Cerebellar cortex (tissue), 1 donor: ENCODE measurements around the gene ANGPTL4.
"Not testable (repeated sequence)": the region's sequence is repeated elsewhere in the genome, so short reads cannot be mapped to it uniquely, and the experiment has no call there.

Experiments used
- DNase-seq: peaks from one replicate; pipeline ENCODE4 v3.0.0-alpha.2; 2015; ENCODE audit warnings: low spot score

Gene ANGPTL4

DNA sequence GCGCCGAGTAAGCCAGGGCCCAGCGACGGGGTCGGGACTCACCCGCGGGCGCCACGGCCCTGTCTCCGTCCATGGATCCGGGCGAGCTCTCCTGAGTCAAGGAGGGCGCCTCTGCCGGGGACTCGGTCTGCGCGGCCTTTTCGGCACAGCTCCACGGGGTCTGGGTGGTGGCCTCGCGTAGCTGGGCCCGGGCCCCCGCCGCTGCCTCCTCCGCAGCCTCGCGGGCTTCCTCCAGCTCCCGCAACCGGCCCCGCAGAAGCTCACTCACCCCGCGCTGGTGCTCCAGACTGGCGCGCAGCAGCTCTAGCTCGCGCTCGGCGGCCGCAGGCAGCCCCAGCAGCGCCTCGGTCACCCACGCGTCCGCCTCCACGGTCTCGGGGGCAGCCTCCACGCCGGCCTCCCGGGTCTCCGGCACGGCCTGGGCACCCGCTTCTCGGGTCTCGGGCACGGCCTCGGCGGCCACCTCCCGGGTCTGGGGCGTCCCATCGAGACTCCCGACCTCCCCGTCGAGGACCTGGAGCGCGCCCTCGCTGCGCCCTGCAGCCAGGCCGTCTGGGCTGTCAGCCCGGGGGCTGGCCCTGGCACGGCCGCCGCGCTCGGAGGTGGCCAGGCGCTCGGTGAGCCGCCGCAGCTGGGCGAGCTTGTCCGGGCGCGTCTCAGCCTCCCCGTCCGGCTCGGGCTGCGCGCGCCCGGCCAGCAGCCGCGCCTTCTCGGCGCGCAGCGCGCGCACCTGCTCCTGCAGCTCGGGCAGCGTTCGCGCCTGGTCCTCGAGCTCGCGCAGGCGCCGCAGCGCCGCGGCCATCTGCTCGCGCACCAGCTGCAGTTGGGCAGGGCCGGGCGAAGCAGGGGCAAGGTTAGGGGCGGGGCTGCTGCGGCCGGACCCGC, 29.3 kb upstream of the ANGPTL4 start:
- DNase-seq: no peak

- DNase-seq: no peak
Measured at GRCh38 chr19:8335343-8336071, 28.4 kb upstream of the ANGPTL4 start.

GRCh38 chr19:8336072-8336569, 27.8 kb upstream of the ANGPTL4 start:
- DNase-seq: no peak

DNA sequence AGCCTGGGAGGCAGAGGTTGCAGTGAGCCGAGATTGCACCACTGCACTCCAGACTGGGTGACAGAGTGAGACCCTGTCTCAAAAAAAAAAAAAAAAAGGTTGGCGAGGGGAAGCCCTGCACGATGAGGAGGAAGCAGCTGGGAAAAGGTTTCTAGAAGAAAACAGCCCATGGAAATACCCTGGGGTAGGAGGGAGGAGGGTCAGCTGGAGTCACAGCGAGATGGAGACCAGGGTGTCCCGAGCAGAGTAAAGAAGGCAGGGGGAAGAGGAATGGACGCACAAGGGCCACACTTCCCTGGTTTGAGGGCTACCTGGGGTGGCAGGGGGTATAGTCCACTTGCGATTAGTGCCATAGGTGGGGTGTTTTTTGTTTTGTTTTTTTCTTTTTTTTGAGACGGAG, 27.3 kb upstream of the ANGPTL4 start:
- DNase-seq: no peak

- no peak for DNase-seq
Measured at GRCh38 chr19:8337728-8338127, 26.2 kb upstream of the ANGPTL4 start.

DNA sequence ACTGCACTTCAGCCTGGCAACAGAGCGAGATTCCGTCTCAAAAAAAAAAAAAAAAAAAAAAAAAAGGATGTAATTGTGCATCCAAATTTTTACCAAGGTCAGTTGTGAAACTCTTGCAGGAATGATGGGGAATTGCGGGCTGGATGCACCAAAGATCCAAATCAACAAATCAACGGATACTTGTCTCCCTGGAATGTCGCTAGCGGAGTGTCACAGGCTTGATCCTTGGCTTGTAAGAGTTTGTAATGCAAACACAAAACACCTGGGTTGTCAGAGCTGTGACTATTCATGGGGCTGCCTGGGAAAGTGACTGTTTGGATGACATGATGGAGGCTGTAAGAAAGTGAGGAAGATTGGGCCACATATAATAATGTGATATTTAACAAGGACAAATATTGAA, 25.1 kb upstream of the ANGPTL4 start:
- DNase-seq: no peak

DNA sequence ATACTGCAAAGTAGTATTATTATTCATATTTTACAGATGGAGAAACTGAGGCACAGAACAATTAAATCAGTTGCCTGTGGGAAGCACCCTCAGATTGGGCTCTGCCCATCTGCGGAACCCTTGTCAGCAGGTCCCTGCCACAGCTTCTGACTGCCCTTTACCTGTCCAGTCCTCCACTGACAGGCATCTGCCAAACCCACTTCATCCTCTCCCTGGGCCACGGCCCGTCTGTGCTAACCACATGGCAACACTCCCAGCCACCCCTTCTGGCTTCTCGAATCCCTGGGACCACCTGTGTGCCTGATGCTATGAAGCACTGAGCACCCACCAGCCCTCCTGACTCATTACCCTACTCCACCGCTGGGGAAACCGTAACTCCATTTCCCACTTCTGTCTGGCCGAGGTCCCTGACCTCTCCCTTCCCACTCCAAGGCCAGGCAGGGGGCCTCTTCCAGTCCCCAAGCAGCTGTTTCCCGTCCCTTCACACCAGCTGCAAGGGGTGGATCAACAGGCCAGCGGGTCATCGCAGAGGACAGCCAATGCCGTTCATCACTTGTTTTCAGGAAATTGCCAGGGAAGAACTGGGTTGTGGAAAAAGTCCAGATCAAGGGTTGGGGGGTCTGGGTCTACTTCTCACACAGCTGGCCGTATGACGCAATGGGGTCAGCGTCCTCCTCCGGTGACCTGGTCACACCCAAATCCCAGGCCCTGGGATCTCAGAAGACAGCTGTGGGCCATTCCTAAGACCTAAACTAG, 23.4 kb upstream of the ANGPTL4 start:
- no peak for DNase-seq

GRCh38 chr19:8341504-8341903, 22.5 kb upstream of the ANGPTL4 start:
- DNase-seq: not testable (repeated sequence)

GRCh38 chr19:8342316-8342683, 21.7 kb upstream of the ANGPTL4 start:
- DNase-seq: no peak

DNA sequence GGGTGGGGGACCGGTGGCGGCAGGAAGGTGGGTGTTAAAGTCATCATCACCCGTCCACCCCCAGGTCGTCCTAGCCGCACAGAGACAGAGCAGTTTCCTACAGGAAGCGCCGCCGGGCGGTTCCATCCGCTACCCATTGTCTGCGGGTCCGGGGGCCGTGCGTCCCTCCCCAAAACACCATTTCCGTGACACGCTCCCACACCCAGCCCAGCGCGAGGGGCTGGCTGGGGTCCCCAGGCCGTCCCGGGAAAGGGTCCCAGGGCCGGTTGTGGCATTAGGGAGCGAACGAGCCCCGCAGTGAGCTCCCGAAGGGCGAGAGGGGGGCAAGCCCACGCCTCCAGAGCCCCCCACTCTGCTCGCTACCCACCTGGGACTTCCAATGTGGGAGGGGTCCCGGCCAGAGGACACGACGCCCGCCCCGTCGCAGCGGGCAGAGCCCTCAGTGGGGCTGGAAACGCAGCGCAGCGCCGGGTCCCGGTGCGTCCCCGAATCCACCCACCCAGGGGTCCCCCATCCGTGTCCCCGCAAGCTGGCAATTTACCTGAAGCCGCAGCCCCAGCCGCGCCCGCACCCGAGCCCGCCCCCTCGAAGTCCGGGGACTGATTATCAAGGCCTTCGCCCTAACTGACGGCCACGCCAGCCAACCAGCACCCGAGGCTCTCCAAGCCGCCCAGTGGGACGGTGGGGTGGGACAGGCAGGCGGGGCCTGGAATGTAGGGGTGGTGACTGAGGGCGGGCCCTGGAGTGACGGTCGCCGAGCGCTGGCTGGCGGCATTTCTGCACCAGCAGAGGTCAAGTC, 21.1 kb upstream of the ANGPTL4 start, which contains the start of gene KANK3:
KANK3 (minus strand) TSS at position 579 of the 799 bp plus-strand sequence. CDS start 5,434 bp downstream, outside the sequence.
- DNase-seq: peak; percentile 66

DNA sequence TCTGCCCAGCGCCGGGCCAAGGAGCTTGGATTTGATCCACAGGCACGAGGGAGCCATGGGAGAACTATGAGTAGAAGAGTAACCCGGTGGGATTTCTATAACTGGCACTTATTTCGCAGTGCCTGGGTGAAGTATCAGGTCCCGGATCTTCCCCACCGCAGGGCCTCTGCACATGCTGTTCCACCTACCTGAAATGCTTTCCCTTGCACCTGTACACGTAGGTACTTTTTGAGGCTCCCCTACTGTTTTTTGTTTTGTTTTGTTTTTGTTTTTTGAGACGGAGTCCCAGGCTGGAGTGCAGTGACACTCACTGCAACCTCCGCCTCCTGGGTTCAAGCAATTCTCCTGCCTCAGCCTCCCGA, 20.5 kb upstream of the ANGPTL4 start:
- DNase-seq: no peak

DNA sequence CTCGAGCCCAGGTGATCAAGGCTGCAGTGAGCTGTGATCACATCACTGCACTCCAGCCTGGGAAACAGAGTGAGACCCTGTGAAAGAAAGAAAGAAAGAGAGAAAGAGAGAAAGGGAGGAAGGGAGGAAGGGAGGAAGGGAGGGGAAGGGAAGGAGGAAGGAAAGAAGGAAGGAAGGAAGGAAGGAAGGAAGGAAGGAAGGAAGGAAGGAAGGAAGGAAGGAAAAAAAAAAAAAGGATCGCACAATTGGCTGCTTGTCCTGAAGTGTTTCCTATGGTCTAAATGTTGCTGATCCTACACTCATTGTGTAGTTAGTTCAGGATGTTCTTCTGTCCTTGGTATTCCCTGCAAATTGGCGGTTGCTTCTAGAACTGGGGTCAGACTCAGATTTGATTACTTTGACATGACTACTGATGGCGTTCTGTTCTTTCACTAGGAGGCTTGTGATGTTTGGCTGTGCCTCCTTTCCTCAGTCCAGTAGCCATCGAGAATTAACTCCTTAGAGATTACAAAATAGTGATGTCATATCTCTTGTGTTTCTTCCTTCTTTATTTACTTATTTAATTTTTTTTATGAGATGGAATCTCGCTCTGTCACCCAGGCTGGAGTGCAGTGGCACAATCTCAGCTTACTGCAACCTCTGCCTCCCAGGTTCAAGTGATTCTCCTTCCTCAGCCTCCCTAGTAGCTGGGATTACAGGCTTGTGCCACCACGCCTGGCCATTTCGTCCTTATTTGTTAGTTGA, 14.2 kb upstream of the ANGPTL4 start:
- DNase-seq: not testable (repeated sequence)

DNA sequence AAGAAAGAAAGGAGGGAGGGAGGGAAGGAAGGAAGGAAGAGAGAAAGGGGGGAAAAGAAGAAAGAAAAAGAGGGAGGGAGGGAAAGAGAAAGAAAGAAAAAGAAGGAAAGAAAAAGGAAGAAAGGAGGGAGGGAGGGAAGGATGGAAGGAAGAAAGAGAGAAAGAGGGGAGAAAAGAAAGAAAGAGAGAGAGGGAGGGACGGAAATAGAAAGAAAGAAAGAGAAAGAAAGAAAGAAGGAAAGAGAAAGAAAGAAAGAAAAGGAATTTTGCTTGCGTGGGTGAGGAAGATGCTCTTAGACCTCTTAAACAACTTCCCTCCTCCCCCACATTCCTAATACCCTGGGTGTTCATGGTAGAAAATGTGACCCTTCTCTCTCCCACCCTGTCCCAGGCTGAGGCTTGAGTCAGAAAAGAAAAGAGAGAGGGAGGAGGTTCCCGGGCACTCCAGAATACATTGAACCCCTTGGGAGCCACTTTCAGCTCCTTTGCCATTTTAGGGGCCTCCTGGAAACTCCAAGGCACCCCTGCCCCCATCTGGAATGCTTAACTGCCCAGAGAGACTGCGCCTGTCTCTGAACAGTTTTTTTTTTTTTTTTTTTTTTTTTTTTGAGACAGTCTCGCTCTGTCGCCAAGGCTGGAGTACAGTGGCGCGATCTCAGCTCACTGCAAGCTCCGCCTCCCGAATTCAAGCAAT, 11.7 kb upstream of the ANGPTL4 start:
- no peak for DNase-seq

- DNase-seq: not testable (repeated sequence)
Measured at GRCh38 chr19:8352845-8353244, 11.1 kb upstream of the ANGPTL4 start.

- no peak for DNase-seq
Measured at GRCh38 chr19:8355631-8356402, 8.1 kb upstream of the ANGPTL4 start.

GRCh38 chr19:8357007-8357521, 6.9 kb upstream of the ANGPTL4 start:
- no peak for DNase-seq

GRCh38 chr19:8358948-8359347, 5.0 kb upstream of the ANGPTL4 start:
- no peak for DNase-seq

GRCh38 chr19:8360196-8360595, 3.8 kb upstream of the ANGPTL4 start:
- no peak for DNase-seq
